ENCODE measurements around the gene MAP7D1.
A peak's percentile ranks its signal among the peaks of the same experiment; 100 is the strongest.
"Not testable (repeated sequence)": the region's sequence is repeated elsewhere in the genome, so short reads cannot be mapped to it uniquely, and the experiment has no call there.

MAP7D1 gene

DNA sequence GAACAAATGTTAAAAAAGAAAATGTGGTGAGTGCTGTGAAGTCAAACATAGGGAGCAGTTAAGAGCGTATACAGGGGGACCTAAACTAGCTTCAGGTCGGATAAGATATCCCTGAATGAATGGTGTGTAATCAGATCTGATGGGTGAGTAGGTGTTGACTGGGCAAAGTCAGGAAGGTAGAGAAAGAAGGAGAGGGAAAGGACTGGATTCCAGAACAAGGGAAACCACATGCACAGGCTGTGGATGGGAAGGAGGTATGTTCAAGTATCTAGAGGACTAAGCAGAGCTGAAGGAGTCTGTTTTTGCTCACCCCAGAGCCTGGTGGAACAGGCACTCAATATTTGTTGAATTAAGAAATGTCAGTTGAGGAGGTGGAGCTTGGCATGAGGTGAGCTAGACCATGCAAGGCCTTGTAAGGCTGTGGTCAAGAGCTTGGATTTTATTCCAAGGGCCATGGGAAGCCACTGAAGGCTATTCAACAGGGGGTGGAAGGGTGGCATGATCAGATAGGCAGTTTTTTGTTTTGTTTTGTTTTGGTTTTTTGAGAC lies 27.4 kb downstream of the MAP7D1 start:
- H4K20me1 ChIP-seq (ENCODE audit: insufficient read depth): no peaks in the 10 kb centered on the region
- H3K9ac ChIP-seq: no peak overlapping the region
- H3K79me2 ChIP-seq (ENCODE audit: insufficient read depth, low read depth): no peaks in the 10 kb centered on the region
- no peaks in the 10 kb centered on the region for H3K36me3 ChIP-seq (ENCODE audit: insufficient read depth)
- no peak overlapping the region for H3K4me3 ChIP-seq (IDR thresholded peaks at IDR 0.05; ENCODE audit: insufficient read depth, low read depth, low read length)
- TF ChIP-seq, protein P1, sequence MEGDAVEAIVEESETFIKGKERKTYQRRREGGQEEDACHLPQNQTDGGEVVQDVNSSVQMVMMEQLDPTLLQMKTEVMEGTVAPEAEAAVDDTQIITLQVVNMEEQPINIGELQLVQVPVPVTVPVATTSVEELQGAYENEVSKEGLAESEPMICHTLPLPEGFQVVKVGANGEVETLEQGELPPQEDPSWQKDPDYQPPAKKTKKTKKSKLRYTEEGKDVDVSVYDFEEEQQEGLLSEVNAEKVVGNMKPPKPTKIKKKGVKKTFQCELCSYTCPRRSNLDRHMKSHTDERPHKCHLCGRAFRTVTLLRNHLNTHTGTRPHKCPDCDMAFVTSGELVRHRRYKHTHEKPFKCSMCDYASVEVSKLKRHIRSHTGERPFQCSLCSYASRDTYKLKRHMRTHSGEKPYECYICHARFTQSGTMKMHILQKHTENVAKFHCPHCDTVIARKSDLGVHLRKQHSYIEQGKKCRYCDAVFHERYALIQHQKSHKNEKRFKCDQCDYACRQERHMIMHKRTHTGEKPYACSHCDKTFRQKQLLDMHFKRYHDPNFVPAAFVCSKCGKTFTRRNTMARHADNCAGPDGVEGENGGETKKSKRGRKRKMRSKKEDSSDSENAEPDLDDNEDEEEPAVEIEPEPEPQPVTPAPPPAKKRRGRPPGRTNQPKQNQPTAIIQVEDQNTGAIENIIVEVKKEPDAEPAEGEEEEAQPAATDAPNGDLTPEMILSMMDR (conservative IDR thresholded peaks at IDR 0.05; ENCODE audit: low read depth, low read length): no peak
- H3K27ac ChIP-seq: no peak overlapping the region
- no peak overlapping the region for H3K4me2 ChIP-seq
- no peaks in the 10 kb centered on the region for H3K27me3 ChIP-seq (ENCODE audit: insufficient read depth, low read depth)
- H3K4me1 ChIP-seq (ENCODE audit: low read depth, poor library complexity, severe bottlenecking): peaks cover 8% of the 10 kb centered on the region
- H2AFZ ChIP-seq (ENCODE audit: low read depth): no peak overlapping the region

DNA sequence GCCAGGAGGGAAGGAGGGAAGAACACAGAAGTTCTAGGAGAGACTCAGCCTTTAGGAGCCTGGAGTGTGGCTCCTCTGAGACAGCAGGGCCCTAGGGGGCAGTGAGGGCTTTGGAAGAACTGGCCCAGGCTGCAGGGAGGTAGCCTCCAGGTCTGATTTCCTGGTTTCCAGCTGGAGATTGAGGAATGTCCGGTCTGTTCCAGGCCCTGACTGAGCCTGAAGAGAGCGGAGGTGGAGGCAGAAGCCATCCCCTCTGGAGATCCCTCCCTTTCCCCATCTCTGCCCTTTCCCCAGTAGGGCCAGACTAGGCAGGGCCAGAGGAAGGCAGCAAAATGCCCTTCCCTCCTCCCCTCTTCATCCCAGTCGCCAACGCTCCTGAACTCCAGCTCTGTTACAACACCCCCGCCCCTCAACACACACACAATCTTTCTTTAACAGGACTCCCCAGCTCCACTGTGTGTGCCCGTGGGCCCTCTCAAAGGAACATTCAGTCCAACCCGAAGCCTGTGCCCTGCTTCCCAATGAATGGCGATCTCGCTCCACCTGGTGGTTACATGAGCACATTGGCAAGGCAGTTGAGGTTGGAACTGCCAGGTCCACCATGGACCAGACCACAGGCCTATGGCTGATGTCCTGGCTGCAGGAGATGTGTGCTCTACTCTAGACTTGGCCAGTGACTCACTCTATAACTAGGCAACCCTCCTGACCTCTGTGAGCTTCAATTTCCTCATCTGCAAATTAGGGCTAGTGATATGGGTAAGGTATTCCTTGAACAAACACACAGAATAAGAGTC lies 32.0 kb downstream of the MAP7D1 start:
- Histone ChIP-seq H3K79me2 (ENCODE audit: insufficient read depth, low read depth) (no peaks in the 10 kb centered on the region), H3K4me2 (0 out of 2 replicates have a peak overlapping the region, but pooled peaks have one; percentile 22), H3K27me3 (ENCODE audit: insufficient read depth, low read depth) (no peaks in the 10 kb centered on the region), H3K4me3 (IDR thresholded peaks at IDR 0.05; ENCODE audit: insufficient read depth, low read depth, low read length) (no peak overlapping the region), H2AFZ (ENCODE audit: low read depth) (peak overlapping the region; percentile 53), H4K20me1 (ENCODE audit: insufficient read depth) (no peaks in the 10 kb centered on the region), H3K27ac (peak overlapping the region; percentile 17; the same call in 1 of the 2 replicates), H3K4me1 (ENCODE audit: low read depth, poor library complexity, severe bottlenecking) (peaks cover 8% of the 10 kb centered on the region), H3K36me3 (ENCODE audit: insufficient read depth) (no peaks in the 10 kb centered on the region), H3K9ac (peak overlapping the region; percentile 16; the same call in 1 of the 2 replicates)
- TF ChIP-seq, protein P1 (conservative IDR thresholded peaks at IDR 0.05; ENCODE audit: low read depth, low read length): peak; percentile 91

DNA sequence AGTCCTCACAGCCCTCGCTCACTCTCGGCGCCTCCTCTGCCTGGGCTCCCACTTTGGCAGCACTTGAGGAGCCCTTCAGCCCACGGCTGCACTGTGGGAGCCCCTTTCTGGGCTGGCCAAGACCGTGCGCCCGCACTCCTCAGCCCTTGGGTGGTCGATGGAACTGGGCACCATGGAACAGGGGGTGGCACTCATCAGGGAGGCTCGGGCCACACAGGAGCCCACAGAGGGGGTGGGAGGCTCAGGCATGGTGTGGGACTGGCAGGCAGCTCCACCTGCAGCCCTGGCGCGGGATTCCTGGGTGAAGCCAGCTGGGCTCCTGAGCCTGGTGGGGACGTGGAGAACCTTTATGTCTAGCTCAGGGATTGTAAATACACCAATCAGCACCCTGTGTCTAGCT lies 40.8 kb downstream of the MAP7D1 start:
- H3K27ac ChIP-seq; H3K4me1 ChIP-seq (ENCODE audit: low read depth, poor library complexity, severe bottlenecking); H3K36me3 ChIP-seq (ENCODE audit: insufficient read depth); H3K27me3 ChIP-seq (ENCODE audit: insufficient read depth, low read depth); H4K20me1 ChIP-seq (ENCODE audit: insufficient read depth); H3K4me2 ChIP-seq; H2AFZ ChIP-seq (ENCODE audit: low read depth); H3K79me2 ChIP-seq (ENCODE audit: insufficient read depth, low read depth); H3K4me3 ChIP-seq (IDR thresholded peaks at IDR 0.05; ENCODE audit: insufficient read depth, low read depth, low read length); H3K9ac ChIP-seq: not testable (repeated sequence)

DNA sequence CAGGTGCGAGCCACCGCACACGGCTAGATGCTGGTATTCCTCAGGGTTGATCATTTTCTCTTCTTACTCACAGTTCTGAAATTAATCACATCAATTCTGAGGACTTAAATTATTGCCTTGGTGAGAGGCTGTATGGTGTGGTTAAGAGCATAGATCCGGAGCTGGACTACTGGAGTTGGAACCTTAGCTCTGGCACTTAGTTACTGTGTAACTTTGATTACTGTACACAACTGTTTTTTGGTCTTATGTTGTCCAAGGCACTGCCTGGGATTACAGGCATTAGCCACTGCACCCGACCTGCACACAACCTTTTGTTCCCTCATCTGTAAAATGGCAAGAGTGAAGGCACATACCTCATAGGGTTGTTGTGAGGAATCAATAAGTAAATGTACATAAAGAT lies 42.7 kb downstream of the MAP7D1 start:
- H3K4me2 ChIP-seq: no peak overlapping the region
- no peak overlapping the region for H3K4me3 ChIP-seq (IDR thresholded peaks at IDR 0.05; ENCODE audit: insufficient read depth, low read depth, low read length)
- H3K27me3 ChIP-seq (ENCODE audit: insufficient read depth, low read depth): no peaks in the 10 kb centered on the region
- H3K9ac ChIP-seq: no peak overlapping the region
- no peak overlapping the region for H2AFZ ChIP-seq (ENCODE audit: low read depth)
- H3K4me1 ChIP-seq (ENCODE audit: low read depth, poor library complexity, severe bottlenecking): no peaks in the 10 kb centered on the region
- H3K27ac ChIP-seq: no peak overlapping the region
- no peaks in the 10 kb centered on the region for H3K36me3 ChIP-seq (ENCODE audit: insufficient read depth)
- no peaks in the 10 kb centered on the region for H3K79me2 ChIP-seq (ENCODE audit: insufficient read depth, low read depth)
- no peaks in the 10 kb centered on the region for H4K20me1 ChIP-seq (ENCODE audit: insufficient read depth)
- TF ChIP-seq, protein P1 (conservative IDR thresholded peaks at IDR 0.05; ENCODE audit: low read depth, low read length): no peak

Data from KMS-11 (cell line).